ENCODE measurements around the gene SP3.

- TF ChIP-seq, protein P1, sequence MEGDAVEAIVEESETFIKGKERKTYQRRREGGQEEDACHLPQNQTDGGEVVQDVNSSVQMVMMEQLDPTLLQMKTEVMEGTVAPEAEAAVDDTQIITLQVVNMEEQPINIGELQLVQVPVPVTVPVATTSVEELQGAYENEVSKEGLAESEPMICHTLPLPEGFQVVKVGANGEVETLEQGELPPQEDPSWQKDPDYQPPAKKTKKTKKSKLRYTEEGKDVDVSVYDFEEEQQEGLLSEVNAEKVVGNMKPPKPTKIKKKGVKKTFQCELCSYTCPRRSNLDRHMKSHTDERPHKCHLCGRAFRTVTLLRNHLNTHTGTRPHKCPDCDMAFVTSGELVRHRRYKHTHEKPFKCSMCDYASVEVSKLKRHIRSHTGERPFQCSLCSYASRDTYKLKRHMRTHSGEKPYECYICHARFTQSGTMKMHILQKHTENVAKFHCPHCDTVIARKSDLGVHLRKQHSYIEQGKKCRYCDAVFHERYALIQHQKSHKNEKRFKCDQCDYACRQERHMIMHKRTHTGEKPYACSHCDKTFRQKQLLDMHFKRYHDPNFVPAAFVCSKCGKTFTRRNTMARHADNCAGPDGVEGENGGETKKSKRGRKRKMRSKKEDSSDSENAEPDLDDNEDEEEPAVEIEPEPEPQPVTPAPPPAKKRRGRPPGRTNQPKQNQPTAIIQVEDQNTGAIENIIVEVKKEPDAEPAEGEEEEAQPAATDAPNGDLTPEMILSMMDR (conservative IDR thresholded peaks at IDR 0.05; ENCODE audit: low read depth in 2 of 2), result no peak
- TF ChIP-seq POLR2AphosphoS5 (IDR thresholded peaks at IDR 0.05; ENCODE audit: low read depth) (no peak), STAT1 (IDR thresholded peaks at IDR 0.05; ENCODE audit: unreplicated experiment) (no peak), NANOG (IDR thresholded peaks at IDR 0.05; ENCODE audit: borderline replicate concordance) (no peak), EZH2 (IDR thresholded peaks at IDR 0.05; ENCODE audit: low read depth, unreplicated experiment) (no peak)
Observed at GRCh38 chr2:173972165-173972564, 7.0 kb upstream of the SP3 start.

All from GM23338 (cell line).